Subcutaneous abdominal adipose tissue (tissue), 5 donors: ENCODE data around the gene PDE4DIP.
"Not testable (repeated sequence)": the region's sequence is repeated elsewhere in the genome, so short reads cannot be mapped to it uniquely, and the experiment has no call there.

Experiments used
- H3K27ac ChIP-seq: one replicate; pipeline ENCODE4 v1.7.0; 2013; ENCODE audit warnings: low read depth, mild to moderate bottlenecking, inconsistent platforms, low read length, moderate library complexity
- H3K27me3 ChIP-seq, 5 donors: one replicate each; pipeline ENCODE4 v1.7.0; 2013; ENCODE audit warnings: low read length in 5 of 5, inconsistent platforms in 1 of 5; ENCODE audit not compliant: control insufficient read depth in 5 of 5, insufficient read depth in 4 of 5
- H3K36me3 ChIP-seq, 5 donors: one replicate each; pipeline ENCODE4 v1.7.0; 2013; ENCODE audit warnings: low read length in 5 of 5; ENCODE audit not compliant: control insufficient read depth in 5 of 5, insufficient read depth in 5 of 5
- H3K4me1 ChIP-seq, 5 donors: one replicate each; pipeline ENCODE4 v1.7.0; 2013; ENCODE audit warnings: low read length in 5 of 5, mild to moderate bottlenecking in 3 of 5, moderate library complexity in 1 of 5; ENCODE audit not compliant: control insufficient read depth in 5 of 5, insufficient read depth in 5 of 5
- H3K4me3 ChIP-seq, 5 donors: one replicate each; pipeline ENCODE4 v1.7.0; 2013; ENCODE audit warnings: low read length in 5 of 5, low read depth in 1 of 5
- H3K9ac ChIP-seq, 5 donors: one replicate each; pipeline ENCODE4 v1.7.0; 2013; ENCODE audit warnings: low read length in 5 of 5, mild to moderate bottlenecking in 4 of 5, moderate library complexity in 3 of 5
- H3K9me3 ChIP-seq, 5 donors: one replicate each; pipeline ENCODE4 v1.7.0; 2013; ENCODE audit warnings: low read length in 5 of 5; ENCODE audit not compliant: control insufficient read depth in 5 of 5
- donor health status: healthy.
- donor health status: healthy.
- donor health status: healthy.
- donor health status: healthy.
- donor health status: healthy.

The PDE4DIP gene

DNA sequence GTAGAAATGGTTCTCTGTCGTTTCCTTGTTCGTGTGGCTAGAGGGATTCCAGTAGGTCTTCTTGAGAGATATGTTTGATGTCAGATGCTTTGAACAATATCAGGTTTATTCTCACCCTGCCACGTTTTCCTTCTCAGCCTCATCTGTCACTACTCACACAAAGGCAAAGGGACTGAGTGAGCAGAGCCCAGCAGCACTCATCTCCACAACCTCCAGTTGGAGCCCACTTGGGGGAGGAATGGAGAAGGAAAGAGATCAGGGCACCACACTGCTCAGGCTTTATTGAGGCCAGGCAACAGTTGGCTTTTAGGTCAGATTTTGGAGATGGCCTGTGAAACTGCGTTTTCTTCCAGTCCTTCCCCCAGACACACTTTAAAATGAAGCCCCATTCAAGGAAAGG lies 840 bp downstream of the PDE4DIP start:
- not testable (repeated sequence) for H3K4me1 ChIP-seq, H3K36me3 ChIP-seq, H3K4me3 ChIP-seq, H3K27me3 ChIP-seq, H3K9me3 ChIP-seq, H3K9ac ChIP-seq, H3K27ac ChIP-seq

DNA sequence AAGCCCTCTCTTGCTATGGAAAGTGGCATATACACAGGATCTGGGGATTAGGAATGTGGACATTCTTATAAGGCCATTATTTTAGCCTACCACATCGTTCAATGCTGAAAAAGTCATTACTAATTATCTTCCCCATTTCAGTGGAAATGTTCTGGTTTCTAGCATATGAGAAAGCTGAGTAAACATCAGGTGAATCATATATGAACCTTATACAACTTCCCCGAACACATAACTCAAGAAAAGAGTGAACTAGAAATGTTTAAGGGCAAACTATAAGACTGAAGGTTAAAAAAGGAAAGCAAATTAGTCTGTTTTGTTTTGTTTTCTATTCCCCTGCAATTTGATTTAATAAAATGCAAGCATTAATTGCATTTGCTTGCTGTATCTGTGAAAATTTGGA lies 6.1 kb downstream of the PDE4DIP start:
- not testable (repeated sequence) for H3K27ac ChIP-seq, H3K9me3 ChIP-seq, H3K9ac ChIP-seq, H3K4me1 ChIP-seq, H3K36me3 ChIP-seq, H3K4me3 ChIP-seq, H3K27me3 ChIP-seq

DNA sequence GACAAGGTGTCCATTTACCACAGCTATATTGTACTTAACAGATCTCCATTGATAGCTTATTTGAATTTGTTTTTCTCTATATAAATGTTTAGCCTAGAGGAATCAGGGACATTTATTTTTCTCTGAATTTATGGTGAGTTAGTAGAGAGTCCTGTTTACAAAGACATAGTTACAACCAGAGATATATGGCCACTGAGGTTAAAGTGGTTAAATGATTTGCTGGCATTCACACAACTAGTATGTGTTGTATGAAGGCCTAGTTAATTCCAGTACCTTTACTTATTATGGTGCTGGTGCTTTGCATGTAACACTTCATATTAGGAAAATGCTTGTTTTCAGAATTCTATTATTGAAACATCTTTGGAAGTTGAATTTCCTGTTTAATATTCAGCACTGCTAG lies 6.6 kb downstream of the PDE4DIP start:
- H3K9ac ChIP-seq, H3K9me3 ChIP-seq, H3K4me1 ChIP-seq, H3K27ac ChIP-seq, H3K4me3 ChIP-seq, H3K36me3 ChIP-seq, H3K27me3 ChIP-seq: not testable (repeated sequence)

DNA sequence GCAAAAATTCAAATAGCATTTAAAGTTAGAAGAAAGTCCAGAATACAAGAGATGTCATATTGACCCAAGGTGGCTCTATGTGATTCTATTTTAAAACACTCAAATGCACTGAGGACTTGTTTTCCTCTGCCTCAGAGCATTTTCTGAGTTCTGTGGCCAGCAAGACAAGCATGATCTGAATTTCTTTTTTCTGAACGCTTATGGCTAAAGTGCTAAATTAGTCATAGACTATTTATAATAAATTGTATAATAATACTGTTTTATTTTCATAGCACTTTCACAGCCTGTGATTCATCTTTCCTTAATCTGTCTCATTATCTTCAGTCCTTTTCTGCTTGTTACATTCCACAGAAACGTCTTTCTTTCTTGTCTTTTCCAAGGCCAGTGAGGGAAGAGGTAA lies 7.5 kb downstream of the PDE4DIP start:
- H3K4me3 ChIP-seq, H3K27ac ChIP-seq, H3K9ac ChIP-seq, H3K4me1 ChIP-seq, H3K36me3 ChIP-seq, H3K9me3 ChIP-seq, H3K27me3 ChIP-seq: not testable (repeated sequence)

DNA sequence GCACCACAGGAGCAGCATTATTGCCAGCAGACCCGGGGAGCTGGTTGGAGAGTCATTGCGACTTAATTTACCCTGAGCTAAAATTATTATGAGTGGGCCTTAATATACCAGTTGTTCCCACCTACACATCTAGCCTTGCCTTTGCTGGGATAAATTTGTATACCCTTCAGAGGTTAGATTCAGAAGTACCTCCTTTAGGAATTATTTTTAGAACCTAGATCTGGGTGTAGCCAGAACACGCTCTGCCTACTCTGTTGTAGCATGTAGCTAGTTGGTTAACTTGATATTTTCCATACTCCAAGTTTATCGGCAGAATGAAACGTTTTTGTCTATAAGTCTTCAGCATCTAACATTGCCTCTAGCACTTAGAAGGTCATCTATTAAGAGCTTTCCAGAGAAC lies 9.1 kb downstream of the PDE4DIP start:
- H3K36me3 ChIP-seq, H3K27ac ChIP-seq, H3K4me3 ChIP-seq, H3K4me1 ChIP-seq, H3K9me3 ChIP-seq, H3K27me3 ChIP-seq, H3K9ac ChIP-seq: not testable (repeated sequence)

DNA sequence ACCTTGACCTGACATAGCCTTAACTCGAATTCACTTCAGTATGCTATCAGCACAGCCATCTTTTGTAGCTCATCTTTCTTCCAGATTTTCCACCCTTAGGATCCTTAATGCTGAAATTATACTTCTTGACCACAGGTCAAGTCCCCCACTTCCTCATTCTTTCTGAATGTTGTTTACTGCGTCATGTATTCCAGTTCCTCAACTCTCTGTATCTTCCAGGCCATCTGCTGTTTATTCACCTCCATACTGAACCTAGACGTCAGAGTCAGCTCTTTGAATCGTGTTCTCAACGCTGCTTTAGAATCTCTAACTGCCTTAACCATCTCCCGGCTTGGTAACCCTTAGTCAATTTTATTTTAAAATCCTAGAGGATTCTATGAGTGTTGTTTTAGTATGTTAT lies 9.8 kb downstream of the PDE4DIP start:
- not testable (repeated sequence) for H3K9me3 ChIP-seq, H3K4me3 ChIP-seq, H3K4me1 ChIP-seq, H3K27ac ChIP-seq, H3K36me3 ChIP-seq, H3K9ac ChIP-seq, H3K27me3 ChIP-seq

DNA sequence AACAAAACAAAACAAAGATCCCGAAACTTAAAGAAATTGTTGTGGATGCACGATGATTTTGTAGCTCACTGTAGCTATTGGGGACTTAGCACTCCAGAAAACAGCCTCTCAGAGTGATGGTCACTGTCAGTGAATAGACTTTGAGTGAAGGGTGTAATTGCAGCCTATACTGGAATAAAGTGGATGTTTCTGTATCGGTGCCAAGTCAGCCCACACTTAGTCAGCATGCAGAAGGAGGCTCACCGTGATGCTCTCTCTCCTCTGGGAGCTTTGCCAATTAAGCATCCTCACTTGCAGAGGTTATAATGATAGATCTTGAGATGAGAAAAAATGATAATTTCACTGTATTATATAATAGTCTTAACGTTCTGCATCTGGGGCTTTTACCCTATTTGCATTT lies 11.1 kb downstream of the PDE4DIP start:
- H3K9ac ChIP-seq, H3K4me1 ChIP-seq, H3K4me3 ChIP-seq, H3K36me3 ChIP-seq, H3K9me3 ChIP-seq, H3K27me3 ChIP-seq, H3K27ac ChIP-seq: not testable (repeated sequence)

DNA sequence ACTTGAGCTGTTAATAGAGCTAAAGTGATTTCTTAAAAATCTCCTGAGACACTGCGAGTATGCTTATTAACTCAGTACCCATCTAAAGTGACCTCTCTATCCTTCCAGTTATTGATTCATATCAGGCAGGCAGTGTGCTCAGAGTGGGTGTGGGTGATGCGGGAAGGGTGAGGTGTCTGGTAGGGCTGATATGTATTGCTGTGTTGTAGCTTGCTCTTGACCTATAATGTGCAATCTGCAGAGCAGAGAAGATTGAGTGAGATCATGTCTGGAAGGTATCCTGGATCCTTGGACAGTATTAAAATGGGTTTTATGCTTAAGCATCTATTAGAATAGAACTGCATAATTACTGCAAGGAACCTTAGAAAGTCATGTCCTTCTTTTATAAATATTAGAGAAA lies 15.8 kb downstream of the PDE4DIP start:
- not testable (repeated sequence) for H3K27me3 ChIP-seq, H3K9ac ChIP-seq, H3K4me1 ChIP-seq, H3K36me3 ChIP-seq, H3K9me3 ChIP-seq, H3K4me3 ChIP-seq, H3K27ac ChIP-seq

DNA sequence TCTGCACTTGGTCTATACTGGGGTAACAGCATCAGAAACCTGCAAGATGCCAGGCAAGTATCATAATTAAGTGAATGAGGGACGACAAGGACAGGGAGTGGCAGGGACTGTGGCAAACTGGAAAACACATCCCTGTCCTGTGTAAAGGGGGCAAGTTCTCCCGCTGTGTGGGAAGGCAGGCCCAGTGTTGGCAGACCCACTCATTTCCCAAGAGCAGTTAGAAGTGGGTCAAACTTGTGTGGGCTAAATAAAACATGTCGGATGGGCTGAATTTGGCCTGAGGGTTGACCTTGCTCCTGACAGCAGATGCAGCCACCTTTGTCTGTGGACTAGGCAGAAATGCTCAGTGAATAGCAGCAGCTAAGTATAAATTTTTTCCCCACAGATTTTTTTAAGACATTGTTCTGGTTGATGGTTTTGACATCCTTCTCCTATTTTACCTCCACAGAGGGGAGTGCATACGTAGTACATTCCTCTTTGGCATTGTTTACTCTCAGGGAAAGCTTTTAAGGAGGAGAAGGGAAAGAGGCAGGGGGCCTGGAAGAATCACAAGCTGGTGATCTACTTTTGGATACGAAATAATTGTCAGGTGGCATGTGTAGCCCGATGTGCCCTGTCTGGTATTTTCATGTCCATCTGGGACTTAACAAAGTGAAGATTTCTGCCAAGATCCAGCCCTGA lies 16.5 kb downstream of the PDE4DIP start:
- H3K27ac ChIP-seq, H3K9ac ChIP-seq, H3K36me3 ChIP-seq, H3K4me1 ChIP-seq, H3K4me3 ChIP-seq, H3K27me3 ChIP-seq, H3K9me3 ChIP-seq: not testable (repeated sequence)

DNA sequence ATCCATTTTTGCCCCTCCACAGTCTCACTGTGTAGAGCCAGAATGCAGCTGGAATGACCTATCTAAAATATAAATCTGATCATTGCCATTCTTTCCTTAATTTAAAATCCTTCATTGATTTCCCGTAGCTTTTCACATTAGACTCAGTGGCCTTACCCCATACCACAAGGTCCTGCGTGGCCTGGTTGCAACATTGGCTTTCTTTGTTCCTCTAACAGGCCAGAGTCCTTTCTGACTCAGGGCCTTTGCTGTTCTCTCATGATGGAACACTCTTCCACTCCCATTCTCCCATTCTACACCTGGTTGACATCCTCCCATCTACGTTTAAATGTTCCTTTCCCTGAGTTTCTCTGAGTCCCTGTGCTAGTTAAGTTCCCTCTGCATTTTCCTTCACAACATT lies 18.4 kb downstream of the PDE4DIP start:
- not testable (repeated sequence) for H3K9me3 ChIP-seq, H3K4me3 ChIP-seq, H3K36me3 ChIP-seq, H3K27ac ChIP-seq, H3K9ac ChIP-seq, H3K27me3 ChIP-seq, H3K4me1 ChIP-seq

DNA sequence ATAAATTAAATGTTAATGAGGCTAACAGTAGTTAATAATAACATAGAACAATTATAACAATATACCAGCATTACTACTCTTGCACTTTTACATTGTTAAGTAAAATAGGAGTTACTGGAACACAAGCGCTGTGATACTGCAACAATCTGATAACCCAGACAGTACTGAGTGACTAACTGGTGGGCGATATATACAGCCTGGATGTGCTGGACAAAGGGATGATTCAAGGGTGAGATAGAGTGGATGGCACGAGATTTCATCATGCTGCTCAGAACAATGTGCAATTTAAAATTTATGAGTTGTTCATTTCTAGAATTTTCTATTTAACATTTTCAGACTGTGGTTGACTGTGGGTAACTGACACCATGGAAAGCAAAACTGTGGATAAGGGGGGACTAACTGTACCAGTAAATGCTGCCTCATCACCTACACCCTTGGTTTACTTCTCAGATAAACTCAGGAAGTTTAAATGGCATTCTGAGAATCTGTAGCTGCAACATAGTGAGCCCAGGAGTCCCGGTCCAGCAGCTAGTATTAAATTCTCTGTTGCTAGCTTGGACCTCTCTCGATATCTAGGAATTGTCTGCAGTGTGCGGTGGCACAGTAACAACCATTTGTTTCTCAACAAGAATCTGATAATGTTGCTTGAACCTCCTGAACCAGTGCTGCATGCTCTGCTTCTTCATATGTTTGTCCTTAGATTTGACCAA lies 24.9 kb downstream of the PDE4DIP start:
- H3K9ac ChIP-seq, H3K27ac ChIP-seq, H3K9me3 ChIP-seq, H3K27me3 ChIP-seq, H3K4me1 ChIP-seq, H3K36me3 ChIP-seq, H3K4me3 ChIP-seq: not testable (repeated sequence)
